HepG2 (cell line): ENCODE data around the gene TMEM191B. TPM values are rescaled to one million over a fixed set of nuclear protein-coding genes. Genes with fewer than 3 reads are reported as not detected.
"Not testable (repeated sequence)": the region's sequence is repeated elsewhere in the genome, so short reads cannot be mapped to it uniquely, and the experiment has no call there.

Experiments
- ATAC-seq: fragments of 200-7000 bp; cut with Tn5 transposase; 3 replicates; pipeline ENCODE4 v1.9.1; 2020; ENCODE audit warnings: mild to moderate bottlenecking, moderate library complexity
- BruUV-seq: library from RNA; stranded (reverse); fragments of 400-500 nt; replicated peaks from 2 replicates; lab custom pipeline; 2021; lab: Mats Ljungman, UMichigan
- CTCF ChIA-PET: fragments of 300-600 bp; formaldehyde crosslinking; extraction: SDS; loops from one replicate; lab custom pipeline; 2021; ENCODE audit warnings: low total read pairs, inconsistent platforms, low intra/inter-chr PET ratio; lab: Yijun Ruan, JAX
- POLR2A ChIA-PET: fragments of 350-600 bp; sonication (Branson Sonifier 250); formaldehyde crosslinking; loops from one replicate; lab custom pipeline; 2020; ENCODE audit warnings: antibody characterized with exemption, inconsistent platforms; lab: Yijun Ruan, JAX
- DNase-seq: peaks from one replicate; pipeline ENCODE4 v3.0.0-alpha.2; 2015; ENCODE audit warnings: low spot score
- FAIRE-seq: peaks from 3 replicates; lab custom pipeline; 2011; peaks lifted over from hg19 to GRCh38; lab: Jason Lieb, UNC
- H2AFZ ChIP-seq: one replicate; pipeline ENCODE4 v1.6.1; 2011; ENCODE audit warnings: low read length, inconsistent platforms
- H3K27ac ChIP-seq: fragments of 300-600 bp; 3 replicates; pipeline ENCODE4 v1.8.0; 2011; ENCODE audit warnings: mixed run types, mild to moderate bottlenecking, mixed read lengths, low read length, inconsistent platforms; ENCODE audit not compliant: insufficient read depth; ENCODE audit errors: extremely low read length
- H3K27me3 ChIP-seq, 2 experiments: fragments of 200-600 bp in 1 of 2; 2 replicates in 1 of 2; 3 replicates in 1 of 2; pipeline versions ENCODE4 v1.6.0 to v1.8.0; 2011; ENCODE audit warnings: low read length in 2 of 2, mild to moderate bottlenecking in 2 of 2, moderate library complexity in 2 of 2, inconsistent platforms in 1 of 2; ENCODE audit not compliant: insufficient read depth in 2 of 2, control insufficient read depth in 1 of 2
- H3K36me3 ChIP-seq, 2 experiments: fragments of 200-600 bp in 1 of 2; replicated peaks in 1 of 2; 2 replicates in 1 of 2; 3 replicates in 1 of 2; pipeline versions ENCODE4 v1.5.1 to v1.8.0; 2011; ENCODE audit warnings: low read length in 2 of 2, inconsistent platforms in 1 of 2; ENCODE audit not compliant: insufficient read depth in 2 of 2, control insufficient read depth in 1 of 2
- H3K4me1 ChIP-seq: 2 replicates; pipeline ENCODE4 v1.5.1; 2012; ENCODE audit warnings: low read length, inconsistent platforms; ENCODE audit not compliant: insufficient read depth
- H3K4me2 ChIP-seq: 2 replicates; pipeline ENCODE4 v1.6.0; 2011; ENCODE audit warnings: low read depth, low read length, inconsistent platforms
- H3K4me3 ChIP-seq, 3 experiments: fragments of 200-600 bp in 1 of 3; sonication (generic), shearing (Covaris generic) in 1 of 3; replicated peaks in 1 of 3; 2 replicates each; pipeline ENCODE4 v1.5.1; 2011 to 2016; ENCODE audit warnings: low read length in 3 of 3, inconsistent platforms in 2 of 3, low read depth in 2 of 3, mild to moderate bottlenecking in 2 of 3, control low read depth in 1 of 3, mixed read lengths in 1 of 3; ENCODE audit not compliant: insufficient read depth in 1 of 3
- H3K79me2 ChIP-seq: one replicate; pipeline ENCODE4 v1.6.1; 2011; ENCODE audit warnings: low read length, inconsistent platforms; ENCODE audit not compliant: insufficient read depth
- H3K9ac ChIP-seq: 2 replicates; pipeline ENCODE4 v1.6.0; 2011; ENCODE audit warnings: mild to moderate bottlenecking, low read depth, low read length, inconsistent platforms; ENCODE audit not compliant: insufficient read depth
- H3K9me3 ChIP-seq: 2 replicates; pipeline ENCODE4 v1.5.1; 2012; ENCODE audit warnings: mild to moderate bottlenecking, low read length
- H4K20me1 ChIP-seq: 2 replicates; pipeline ENCODE4 v1.6.0; 2011; ENCODE audit warnings: inconsistent platforms, mild to moderate bottlenecking, low read length, moderate library complexity; ENCODE audit not compliant: insufficient read depth
- HNF4A ChIP-seq: sonication (generic); formaldehyde crosslinking; IDR thresholded peaks from 2 replicates; pipeline ENCODE4 v1.4.0; 2020; ENCODE audit warnings: missing genetic modification reagents
- HOXA3 ChIP-seq: sonication (generic); formaldehyde crosslinking; IDR thresholded peaks from 2 replicates; pipeline ENCODE4 v1.5.0; 2020; ENCODE audit warnings: missing genetic modification reagents
- PATZ1 ChIP-seq: sonication (generic); formaldehyde crosslinking; IDR thresholded peaks from 2 replicates; pipeline ENCODE4 v1.4.0; 2020; ENCODE audit warnings: missing genetic modification reagents
- STAG1 ChIP-seq: sonication (generic); formaldehyde crosslinking; IDR thresholded peaks from 2 replicates; pipeline ENCODE4 v1.4.0; 2020; ENCODE audit warnings: missing genetic modification reagents
- TFAP4 ChIP-seq: sonication (generic); IDR thresholded peaks from 2 replicates; pipeline ENCODE4 v1.6.1; 2016; ENCODE audit warnings: low read depth, borderline replicate concordance
- TRIM22 ChIP-seq: fragments of 450-650 bp; IDR thresholded peaks from 2 replicates; pipeline ENCODE4 v1.6.1; 2017
- ZNF652 ChIP-seq: IDR thresholded peaks from 2 replicates; pipeline ENCODE4 v1.6.1; 2016; ENCODE audit warnings: low read depth, borderline replicate concordance
- WGBS: methylation state at CpG from one replicate; pipeline ENCODE4 v1.1.6; 2017; ENCODE audit warnings: low lambda C conversion rate; 5-methylcytosine and 5-hydroxymethylcytosine counted together
- in situ Hi-C: cut with HindIII; loops from 2 replicates; pipeline ENCODE4 v1.10.0; 2017; ENCODE audit warnings: low pct_unique_long_range_greater_than_20kb; ENCODE audit not compliant: extremely low pct_ligation_motif_present
- intact Hi-C: fragments of 100-400 bp; cut with micrococcal nuclease; formaldehyde crosslinking; loops from one replicate; pipeline ENCODE4 v1.10.0; 2022; ENCODE audit not compliant: unreplicated experiment
- polyA plus RNA-seq, 8 experiments: library from polyadenylated mRNA; depleted of rRNA in 3 of 8; stranded (reverse) in 7 of 8; unstranded in 1 of 8; fragments of >200 nt; fragmentation: Illumina TruSeq in 4 of 8; extraction: Trizol in 4 of 8; gene quantifications; 2 replicates each; pipeline versions ENCODE4 v1.2.1 to v1.2.3, GENCODE V29; 2011 to 2016; ENCODE audit warnings: low read depth in 4 of 8, missing spikeins in 1 of 8, mixed read lengths in 1 of 8; ENCODE audit not compliant: insufficient read depth in 1 of 8
- total RNA-seq, 5 experiments: library from RNA; depleted of rRNA; stranded (reverse); fragments of >200 nt; fragmentation: Illumina TruSeq; extraction: Trizol; gene quantifications; 2 replicates each; pipeline ENCODE4 v1.2.3, GENCODE V29; 2016; ENCODE audit warnings: low read depth in 1 of 5

TMEM191B gene
- total and polyA plus RNA-seq, 2 of the 13 experiments (the other 11 are each of a cell fraction or from before 2014, with no cell fraction given): 3.0 to 5.6 TPM

DNA sequence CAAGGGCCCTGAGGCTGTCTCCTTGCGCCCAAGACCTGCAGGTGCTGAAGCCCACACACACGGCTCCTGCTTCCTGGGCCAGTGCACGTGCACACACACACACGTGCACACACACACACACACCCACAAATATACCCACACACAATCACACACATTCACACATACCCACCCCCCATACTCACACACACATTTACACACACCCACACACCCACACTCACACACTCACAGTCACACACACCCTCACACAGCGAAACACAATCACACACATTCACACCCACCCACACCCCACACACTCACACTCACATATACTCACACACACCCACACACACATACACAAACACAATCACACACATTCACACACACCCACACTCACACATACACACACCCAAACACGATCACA is 16.3 kb upstream of the TMEM191B start (continued):
- 0 out of 2 replicates have a peak, but pooled peaks have one; percentile 41 for TF ChIP-seq TRIM22

DNA sequence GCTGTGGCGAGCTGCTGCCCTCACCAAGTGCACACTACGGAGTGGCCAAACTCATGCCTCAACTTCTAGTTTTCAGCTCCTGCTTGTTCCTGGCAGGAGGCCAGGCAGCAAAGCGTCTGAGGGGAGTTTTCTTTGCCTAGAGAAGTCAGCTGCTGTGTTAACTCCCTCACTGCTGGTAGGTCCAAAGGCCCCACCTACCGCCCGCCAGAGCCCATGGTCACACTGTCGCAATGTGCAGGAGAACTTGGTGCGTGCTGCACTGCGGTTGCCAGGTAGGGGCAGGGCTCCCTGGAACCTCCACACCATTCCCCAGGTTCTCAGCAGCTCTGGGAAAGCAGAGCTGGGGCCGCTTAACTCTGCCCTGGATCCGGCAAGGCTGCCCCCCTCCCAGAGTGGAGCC is 15.2 kb upstream of the TMEM191B start:
- no CpG with 5 or more reads among the region's 10 CpGs for WGBS
- ATAC-seq, intact Hi-C loops, H3K4me2 ChIP-seq, DNase-seq, H3K27me3 ChIP-seq, in situ Hi-C loops, H3K9me3 ChIP-seq, POLR2A ChIA-PET, CTCF ChIA-PET, BruUV-seq, H3K4me1 ChIP-seq, H3K4me3 ChIP-seq, H3K79me2 ChIP-seq, H3K27ac ChIP-seq, H4K20me1 ChIP-seq, FAIRE-seq, H3K9ac ChIP-seq, H3K36me3 ChIP-seq, H2AFZ ChIP-seq: not testable (repeated sequence)
- TF ChIP-seq PATZ1 (peak; percentile 12; the same call in 1 of the 2 replicates), HNF4A (CRISPR knock-in tag) (peak; percentile 36; the same call in 1 of the 2 replicates), STAG1 (CRISPR knock-in tag) (0 out of 2 replicates have a peak, but pooled peaks have one; percentile 11), HOXA3 (CRISPR knock-in tag) (peak; percentile 30; the same call in 1 of the 2 replicates), TFAP4 (0 out of 2 replicates have a peak, but pooled peaks have one; percentile 12), ZNF652 (CRISPR knock-in tag) (peak; percentile 91)

DNA sequence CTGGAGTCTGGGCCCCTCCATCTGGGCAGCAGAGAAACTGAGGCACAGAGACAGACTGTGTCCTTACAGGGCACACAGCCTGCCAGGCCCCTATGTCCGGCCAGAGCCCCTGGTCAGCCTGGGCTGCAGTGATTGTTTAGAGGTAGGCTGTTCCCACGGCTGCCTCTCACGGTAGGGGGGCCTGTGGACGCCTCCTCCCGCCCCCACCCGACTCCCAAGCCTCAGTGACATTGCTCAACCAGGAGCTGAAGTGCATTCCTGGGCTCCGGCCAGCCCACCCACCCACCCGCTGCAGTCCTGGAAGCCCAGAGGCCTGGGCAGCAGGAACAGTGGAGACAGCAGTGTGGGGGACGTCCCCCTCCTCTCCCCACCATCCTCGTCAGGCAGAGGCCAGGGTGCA is 14.1 kb upstream of the TMEM191B start:
- in situ Hi-C loops: not testable (repeated sequence)

More for the DNA sequence above, 14.1 kb upstream of the TMEM191B start:
- H3K27me3 ChIP-seq, H4K20me1 ChIP-seq, H3K4me3 ChIP-seq, H3K36me3 ChIP-seq, ATAC-seq, intact Hi-C loops, H2AFZ ChIP-seq, H3K4me2 ChIP-seq, H3K27ac ChIP-seq, FAIRE-seq, H3K9ac ChIP-seq, H3K79me2 ChIP-seq, DNase-seq, CTCF ChIA-PET, H3K9me3 ChIP-seq, H3K4me1 ChIP-seq, POLR2A ChIA-PET, BruUV-seq: not testable (repeated sequence)
- no CpG with 5 or more reads among the region's 10 CpGs for WGBS
